Measurements from ENCODE around the gene RAB11FIP2. TPM values are rescaled to one million over a fixed set of nuclear protein-coding genes. Genes with fewer than 3 reads are reported as not detected.

RAB11FIP2 gene
- 8.9 and 15.8 TPM in 2 replicates for total RNA-seq

GRCh38 chr10:118046395-118047156, at the start of gene RAB11FIP2:
Gene RAB11FIP2, minus strand, starts transcription at chr10:118046941. Its CDS starts 778 bp downstream, at chr10:118046163.

